ENCODE results near the gene KCNK4. TPM values are rescaled to one million over a fixed set of nuclear protein-coding genes. Genes with fewer than 3 reads are reported as not detected.

KCNK4 gene
- total RNA-seq, 1 donor from 2014 or later, result not detected

DNA sequence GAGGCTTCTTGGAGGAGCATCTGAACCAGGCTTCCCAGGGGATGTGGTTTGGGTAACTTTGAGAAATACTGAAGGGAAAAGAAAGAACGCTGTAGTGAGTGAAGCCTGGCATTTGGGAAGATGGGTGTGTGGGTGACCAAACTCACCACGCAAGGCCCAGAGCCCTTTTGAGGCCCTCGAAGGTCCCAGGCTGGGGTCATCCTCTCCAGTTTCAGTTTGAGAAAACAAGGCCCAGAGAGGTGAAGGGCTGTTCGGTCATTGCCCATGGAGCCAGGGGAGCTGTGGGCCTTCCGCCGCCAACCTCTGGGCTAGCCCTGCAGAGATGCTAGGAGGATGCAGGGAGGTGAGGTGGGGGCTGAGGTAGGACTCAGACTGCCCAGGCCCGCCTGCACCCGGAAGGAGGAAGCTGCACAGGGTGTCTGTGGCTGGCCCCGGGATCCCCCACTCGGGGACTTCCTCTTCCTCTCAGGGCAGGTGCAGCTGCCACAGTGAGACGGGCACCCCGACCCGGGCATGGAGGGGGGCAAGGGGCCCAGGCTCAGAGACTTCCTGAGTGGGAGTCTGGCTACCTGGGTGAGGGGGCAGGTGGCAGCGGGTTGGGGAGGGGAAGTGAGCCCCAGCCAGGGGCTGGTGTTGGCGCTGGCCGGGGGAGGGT, 48.8 kb downstream of the KCNK4 start, which contains the start of gene CCDC88B:
Gene CCDC88B (plus strand): TSS at position 451 of the 655 bp plus-strand sequence. CDS start 63 bp downstream, at position 514.
- TF ChIP-seq, protein P1, sequence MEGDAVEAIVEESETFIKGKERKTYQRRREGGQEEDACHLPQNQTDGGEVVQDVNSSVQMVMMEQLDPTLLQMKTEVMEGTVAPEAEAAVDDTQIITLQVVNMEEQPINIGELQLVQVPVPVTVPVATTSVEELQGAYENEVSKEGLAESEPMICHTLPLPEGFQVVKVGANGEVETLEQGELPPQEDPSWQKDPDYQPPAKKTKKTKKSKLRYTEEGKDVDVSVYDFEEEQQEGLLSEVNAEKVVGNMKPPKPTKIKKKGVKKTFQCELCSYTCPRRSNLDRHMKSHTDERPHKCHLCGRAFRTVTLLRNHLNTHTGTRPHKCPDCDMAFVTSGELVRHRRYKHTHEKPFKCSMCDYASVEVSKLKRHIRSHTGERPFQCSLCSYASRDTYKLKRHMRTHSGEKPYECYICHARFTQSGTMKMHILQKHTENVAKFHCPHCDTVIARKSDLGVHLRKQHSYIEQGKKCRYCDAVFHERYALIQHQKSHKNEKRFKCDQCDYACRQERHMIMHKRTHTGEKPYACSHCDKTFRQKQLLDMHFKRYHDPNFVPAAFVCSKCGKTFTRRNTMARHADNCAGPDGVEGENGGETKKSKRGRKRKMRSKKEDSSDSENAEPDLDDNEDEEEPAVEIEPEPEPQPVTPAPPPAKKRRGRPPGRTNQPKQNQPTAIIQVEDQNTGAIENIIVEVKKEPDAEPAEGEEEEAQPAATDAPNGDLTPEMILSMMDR (IDR thresholded peaks at IDR 0.05), result no peak
- Histone ChIP-seq H3K27ac (no peak within 1 kb of the TSS), H3K27me3 (no peaks in the 10 kb centered on the region), H3K36me3 (no peaks in the 10 kb centered on the region), H3K4me1 (peaks cover 3 to 6% of the 10 kb centered on the region in 2 donors), H3K4me3 (peak within 1 kb of the TSS in 1 of 2 donors; percentile 36), H3K9me3 (no peaks in the 10 kb centered on the region)
- intact Hi-C loops (cut with DNase I), result no loop called here
- DNase-seq (ENCODE audit: low spot score in 2 of 2), result no peak

DNA sequence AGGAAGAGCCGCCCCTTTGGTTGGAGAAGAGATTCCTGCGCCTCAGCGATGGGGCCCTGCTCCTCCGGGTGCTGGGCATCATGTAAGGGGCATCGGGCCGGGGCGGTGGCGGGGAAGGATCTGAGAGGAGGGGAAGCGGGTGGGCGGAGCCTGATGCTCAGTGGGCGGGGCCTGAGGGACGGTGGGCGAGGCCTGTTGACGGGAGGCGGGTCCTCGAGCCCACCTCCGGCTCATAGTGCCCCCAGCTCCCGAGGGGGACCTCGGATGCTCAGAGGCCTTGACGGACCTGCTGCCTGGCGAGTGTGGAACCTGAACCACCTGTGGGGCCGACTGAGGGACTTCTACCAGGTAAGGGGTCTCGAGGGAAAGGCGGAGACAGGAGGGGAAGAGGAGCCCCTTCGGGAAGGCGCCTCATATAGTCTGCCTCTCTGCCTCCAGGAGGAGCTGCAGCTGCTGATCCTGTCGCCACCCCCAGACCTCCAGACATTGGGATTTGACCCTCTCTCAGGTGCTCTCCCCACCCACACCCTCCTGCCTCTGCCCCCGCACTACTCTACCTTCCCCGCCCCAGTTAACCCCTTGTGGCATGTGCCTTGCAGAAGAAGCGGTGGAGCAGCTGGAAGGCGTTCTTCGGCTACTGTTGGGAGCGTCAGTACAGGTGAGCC, 49.7 kb downstream of the KCNK4 start:
- TF ChIP-seq, protein P1 (IDR thresholded peaks at IDR 0.05), result no peak
- H3K4me1 ChIP-seq, result peaks cover 3 to 6% of the 10 kb centered on the region in 2 donors
- no peaks in the 10 kb centered on the region for H3K36me3 ChIP-seq
- intact Hi-C loops (cut with DNase I), result no loop called here
- no peak for DNase-seq (ENCODE audit: low spot score in 2 of 2)
- peak overlapping the region in 1 of 2 donors; percentile 36 for H3K4me3 ChIP-seq
- H3K27ac ChIP-seq, result no peak overlapping the region
- no peaks in the 10 kb centered on the region for H3K27me3 ChIP-seq
- H3K9me3 ChIP-seq, result no peaks in the 10 kb centered on the region

DNA sequence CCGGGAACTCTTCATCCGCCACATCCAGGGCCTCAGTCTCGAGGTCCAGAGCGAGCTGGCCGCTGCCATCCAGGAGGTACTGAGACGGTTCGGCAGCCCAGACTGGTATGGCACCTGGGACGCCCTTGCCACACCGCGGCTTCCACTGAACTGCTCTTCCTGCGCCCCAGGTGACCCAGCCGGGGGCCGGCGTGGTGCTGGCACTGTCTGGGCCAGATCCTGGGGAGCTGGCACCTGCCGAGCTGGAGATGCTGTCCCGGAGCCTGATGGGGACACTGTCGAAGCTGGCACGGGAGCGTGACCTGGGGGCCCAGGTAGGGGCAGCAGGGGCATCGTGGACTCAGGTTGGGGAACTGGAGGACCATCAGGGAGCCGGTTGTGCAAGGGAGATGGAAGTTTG, 50.3 kb downstream of the KCNK4 start:
- Histone ChIP-seq H3K9me3 (no peaks in the 10 kb centered on the region), H3K27ac (no peak overlapping the region), H3K4me1 (peaks cover 3 to 6% of the 10 kb centered on the region in 2 donors), H3K4me3 (no peak overlapping the region), H3K27me3 (no peaks in the 10 kb centered on the region), H3K36me3 (no peaks in the 10 kb centered on the region)
- TF ChIP-seq, protein P1 (IDR thresholded peaks at IDR 0.05), result no peak
- intact Hi-C loops (cut with DNase I), result no loop called here
- DNase-seq (ENCODE audit: low spot score in 2 of 2), result no peak

DNA sequence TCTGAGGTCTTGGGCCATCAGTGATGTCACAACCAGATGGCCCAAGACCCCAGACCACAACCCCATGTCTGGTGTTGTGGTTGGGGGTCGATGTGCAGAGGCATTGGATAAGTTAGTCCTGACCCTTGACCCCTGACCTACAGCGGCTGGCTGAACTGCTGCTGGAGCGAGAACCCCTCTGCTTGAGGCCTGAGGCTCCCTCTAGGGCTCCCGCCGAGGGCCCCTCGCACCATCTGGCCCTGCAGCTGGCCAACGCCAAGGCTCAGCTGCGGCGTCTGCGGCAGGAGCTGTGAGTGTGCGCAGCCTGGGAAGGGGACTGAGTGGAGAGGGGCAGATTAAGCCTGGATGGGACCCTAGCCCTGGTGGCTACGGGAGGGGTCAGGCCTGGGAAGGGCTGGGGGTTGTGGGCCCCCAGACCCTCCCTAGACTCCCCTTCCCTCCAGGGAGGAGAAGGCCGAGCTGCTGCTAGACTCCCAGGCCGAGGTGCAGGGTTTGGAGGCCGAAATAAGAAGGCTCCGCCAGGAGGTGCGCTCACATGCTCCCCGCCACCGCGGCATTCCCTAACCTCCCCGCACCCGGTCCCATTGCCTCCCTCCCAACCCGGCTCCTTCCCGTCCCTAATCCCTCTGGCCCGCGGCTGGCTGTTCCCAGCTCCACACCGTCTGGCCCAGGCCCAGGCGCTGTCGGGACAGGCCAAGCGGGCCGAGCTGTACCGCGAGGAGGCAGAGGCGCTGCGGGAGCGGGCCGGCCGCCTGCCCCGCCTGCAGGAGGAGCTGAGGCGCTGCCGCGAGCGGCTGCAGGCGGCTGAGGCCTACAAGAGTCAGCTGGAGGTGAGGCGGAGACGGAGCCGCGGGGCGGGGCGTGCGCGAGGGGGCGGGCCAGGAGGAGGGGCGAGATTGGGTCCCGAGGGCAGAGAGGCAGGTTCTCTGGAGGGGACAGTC, 51.0 kb downstream of the KCNK4 start:
- no peaks in the 10 kb centered on the region for H3K9me3 ChIP-seq
- H3K4me3 ChIP-seq, result peak overlapping the region; percentile 39 to 53
- intact Hi-C loops (cut with DNase I), result loop anchor here (1.0 kb wide), 1 partner anchor 13 kb away; no protein-coding TSS in a partner anchor
- H3K27me3 ChIP-seq, result no peaks in the 10 kb centered on the region
- H3K4me1 ChIP-seq, result peaks cover 3 to 6% of the 10 kb centered on the region in 2 donors
- H3K27ac ChIP-seq, result peak overlapping the region; percentile 37 to 70
- DNase-seq (ENCODE audit: low spot score in 2 of 2), result peak; percentile 69 to 93
- TF ChIP-seq, protein P1 (IDR thresholded peaks at IDR 0.05), result peak; percentile 41 to 71 (median 57)
- no peaks in the 10 kb centered on the region for H3K36me3 ChIP-seq

Measured in ascending aorta (tissue), 2 donors.